Fibroblast of lung (primary cell): Measurements from ENCODE around the gene USH2A. TPM values are rescaled to one million over a fixed set of nuclear protein-coding genes. Genes with fewer than 3 reads are reported as not detected.

Experiments used
- DNase-seq, 2 donors: peaks; one replicate each; pipeline versions ENCODE4 v3.0.0 to v3.0.0-alpha.2; 2010; ENCODE audit warnings: low read depth in 2 of 2
- H2AFZ ChIP-seq: 2 replicates; pipeline ENCODE4 v1.5.1; 2012; ENCODE audit warnings: low read length, control low read depth, inconsistent platforms
- H3K27ac ChIP-seq: 2 replicates; pipeline ENCODE4 v1.5.1; 2011; ENCODE audit warnings: low read length, control low read depth; ENCODE audit not compliant: insufficient read depth
- H3K27me3 ChIP-seq: 2 replicates; pipeline ENCODE4 v1.5.1; 2011; ENCODE audit warnings: mild to moderate bottlenecking, low read length; ENCODE audit not compliant: control insufficient read depth, insufficient read depth
- H3K36me3 ChIP-seq: 2 replicates; pipeline ENCODE4 v1.5.1; 2011; ENCODE audit warnings: low read length; ENCODE audit not compliant: control insufficient read depth, insufficient read depth
- H3K4me1 ChIP-seq: 2 replicates; pipeline ENCODE4 v1.5.1; 2011; ENCODE audit warnings: low read length; ENCODE audit not compliant: control insufficient read depth, insufficient read depth; ENCODE audit errors: extremely low read depth
- H3K4me2 ChIP-seq: 2 replicates; pipeline ENCODE4 v1.5.1; 2011; ENCODE audit warnings: low read length, control low read depth; ENCODE audit not compliant: insufficient read depth; ENCODE audit errors: extremely low read depth
- H3K4me3 ChIP-seq, 4 experiments: fragments of 200-600 bp in 1 of 4; sonication (generic) in 1 of 4; replicated peaks in 1 of 4; 2 replicates each; pipeline ENCODE4 v1.5.1; 2011 to 2016; ENCODE audit warnings: low read length in 4 of 4, low read depth in 3 of 4, mild to moderate bottlenecking in 3 of 4, control low read depth in 2 of 4, inconsistent platforms in 1 of 4, mixed read lengths in 1 of 4; ENCODE audit not compliant: insufficient read depth in 1 of 4; ENCODE audit errors: control extremely low read depth in 1 of 4
- H3K79me2 ChIP-seq: 2 replicates; pipeline ENCODE4 v1.5.1; 2012; ENCODE audit warnings: mild to moderate bottlenecking, low read length, inconsistent platforms; ENCODE audit not compliant: control insufficient read depth, insufficient read depth
- H3K9ac ChIP-seq: 2 replicates; pipeline ENCODE4 v1.5.1; 2011; ENCODE audit warnings: mild to moderate bottlenecking, low read length, control low read depth; ENCODE audit not compliant: insufficient read depth
- H3K9me3 ChIP-seq: 2 replicates; pipeline ENCODE4 v1.5.1; 2012; ENCODE audit warnings: low read depth, low read length; ENCODE audit not compliant: control insufficient read depth, insufficient read depth
- H4K20me1 ChIP-seq: 2 replicates; pipeline ENCODE4 v1.5.1; 2011; ENCODE audit warnings: low read length; ENCODE audit not compliant: control insufficient read depth, insufficient read depth; ENCODE audit errors: extremely low read depth
- CTCF ChIP-seq, 2 donors: IDR thresholded peaks in 1 of 2; conservative IDR thresholded peaks in 1 of 2; 1 replicate in 1 of 2; 2 replicates in 1 of 2; pipeline ENCODE4 v1.5.1; 2011 to 2012; ENCODE audit warnings: low read length in 2 of 2, control low read depth in 1 of 2, inconsistent platforms in 1 of 2, low read depth in 1 of 2, mild to moderate bottlenecking in 1 of 2
- EZH2 ChIP-seq: IDR thresholded peaks from 2 replicates; pipeline ENCODE4 v1.5.1; 2012; ENCODE audit warnings: low read length, control low read depth, mild to moderate bottlenecking; ENCODE audit errors: missing control alignments
- polyA plus RNA-seq, 2 donors: library from polyadenylated mRNA; depleted of rRNA in 1 of 2; stranded (reverse) in 1 of 2; unstranded in 1 of 2; fragments of >200 nt; gene quantifications; 2 replicates each; pipeline ENCODE4 v1.2.1, GENCODE V29; 2011 to 2012; ENCODE audit warnings: missing spikeins in 1 of 2
- total RNA-seq: library from RNA; depleted of rRNA; stranded (reverse); fragments of >200 nt; gene quantifications from 2 replicates; pipeline ENCODE4 v1.2.1, GENCODE V29; 2014

USH2A gene
- total and polyA plus RNA-seq, 2 donors (not counting 1 experiment from before 2014, with no cell fraction given): under 0.01 to 0.01 TPM

- Histone ChIP-seq H3K27ac (no peak overlapping the region), H3K9ac (no peak overlapping the region), H2AFZ (no peak overlapping the region), H4K20me1 (no peaks in the 10 kb centered on the region), H3K4me3 (no peak overlapping the region), H3K9me3 (no peaks in the 10 kb centered on the region), H3K79me2 (no peaks in the 10 kb centered on the region), H3K4me2 (no peak overlapping the region), H3K4me1 (no peaks in the 10 kb centered on the region), H3K27me3 (no peaks in the 10 kb centered on the region), H3K36me3 (no peaks in the 10 kb centered on the region)
- TF ChIP-seq EZH2 (no peak), CTCF (conservative IDR thresholded peaks at IDR 0.05 in 1 of 2, IDR thresholded peaks at IDR 0.05 in 1 of 2; ENCODE audit: low read depth in 1 of 2, low read length in 2 of 2) (no peak)
- peak in 1 of 2 donors; percentile 36 for DNase-seq
Observed at GRCh38 chr1:215643592-215644321, 779.5 kb downstream of the USH2A start.

GRCh38 chr1:215640429-215641148, 782.7 kb downstream of the USH2A start:
- DNase-seq: no peak
- H2AFZ ChIP-seq: no peak overlapping the region
- H3K27ac ChIP-seq: no peak overlapping the region

More at GRCh38 chr1:215640429-215641148, 782.7 kb downstream of the USH2A start:
- TF ChIP-seq CTCF (conservative IDR thresholded peaks at IDR 0.05 in 1 of 2, IDR thresholded peaks at IDR 0.05 in 1 of 2; ENCODE audit: low read depth in 1 of 2, low read length in 2 of 2): no peak
- TF ChIP-seq EZH2: no peak
- peaks cover 2% of the 10 kb centered on the region for H3K4me1 ChIP-seq
- no peak overlapping the region for H3K4me3 ChIP-seq
- no peaks in the 10 kb centered on the region for H3K27me3 ChIP-seq
- no peaks in the 10 kb centered on the region for H3K36me3 ChIP-seq
- no peaks in the 10 kb centered on the region for H4K20me1 ChIP-seq
- no peaks in the 10 kb centered on the region for H3K9me3 ChIP-seq
- H3K79me2 ChIP-seq: no peaks in the 10 kb centered on the region
- no peak overlapping the region for H3K9ac ChIP-seq
- H3K4me2 ChIP-seq: no peak overlapping the region
